ENCODE results near the gene LRRC8E.

GRCh38 chr19:7899751-7900378 is 11.6 kb downstream of the LRRC8E start:
- TF ChIP-seq ATF2 (IDR thresholded peaks at IDR 0.05; ENCODE audit: low read length) = no peak
- TF ChIP-seq HDAC2 (IDR thresholded peaks at IDR 0.05) = no peak
- TF ChIP-seq YBX1 (IDR thresholded peaks at IDR 0.05) = no peak
- TF ChIP-seq MYC (IDR thresholded peaks at IDR 0.05; ENCODE audit: insufficient read depth, insufficient read length, insufficient replicate concordance, low read length, severe bottlenecking) = no peak
- no peak for TF ChIP-seq ZBTB40 (IDR thresholded peaks at IDR 0.05; ENCODE audit: borderline replicate concordance)
- no peak for TF ChIP-seq SIN3A (IDR thresholded peaks at IDR 0.05; ENCODE audit: low read depth, low read length)
- TF ChIP-seq CTCF (IDR thresholded peaks at IDR 0.05 in 2 of 3, conservative IDR thresholded peaks at IDR 0.05 in 1 of 3; ENCODE audit: control insufficient read depth in 2 of 3, extremely low read depth in 1 of 3, insufficient read depth in 1 of 3, low read depth in 3 of 3, low read length in 3 of 3) = no peak
- no peak for TF ChIP-seq POLR2AphosphoS2 (IDR thresholded peaks at IDR 0.05; ENCODE audit: low read depth, low read length)
- no peak for TF ChIP-seq POLR2A (IDR thresholded peaks at IDR 0.05; ENCODE audit: low read depth, low read length)
- TF ChIP-seq FOS (IDR thresholded peaks at IDR 0.05; ENCODE audit: borderline replicate concordance, extremely low read depth, insufficient read length) = no peak
- no peak for TF ChIP-seq GATAD2B (conservative IDR thresholded peaks at IDR 0.05; ENCODE audit: low read depth)
- no peak for TF ChIP-seq SP1 (IDR thresholded peaks at IDR 0.05; ENCODE audit: low read depth, low read length)
